Keratinocyte (primary cell): ENCODE results near the gene TMEM38B. TPM values are rescaled to one million over a fixed set of nuclear protein-coding genes. Genes with fewer than 3 reads are reported as not detected.

Experiments
- DNase-seq: peaks from one replicate; pipeline ENCODE4 v3.0.0-alpha.2; 2011; ENCODE audit warnings: low read depth, missing footprints, low spot score
- FAIRE-seq: peaks from 2 replicates; lab custom pipeline; 2011; peaks lifted over from hg19 to GRCh38; lab: Jason Lieb, UNC
- H2AFZ ChIP-seq: 2 replicates; pipeline ENCODE4 v1.6.0; 2012; ENCODE audit warnings: low read length, control low read depth, inconsistent platforms; ENCODE audit not compliant: control insufficient read depth
- H3K27ac ChIP-seq: 2 replicates; pipeline ENCODE4 v1.5.1; 2011; ENCODE audit warnings: low read length; ENCODE audit not compliant: control insufficient read depth, insufficient read depth
- H3K27me3 ChIP-seq: 3 replicates; pipeline ENCODE4 v1.6.0; 2011; ENCODE audit warnings: low read length; ENCODE audit not compliant: control insufficient read depth, insufficient read depth; ENCODE audit errors: extremely low read depth
- H3K36me3 ChIP-seq, 2 experiments: 2 replicates in 1 of 2; 3 replicates in 1 of 2; pipeline ENCODE4 v1.5.1; 2011; ENCODE audit warnings: low read length in 2 of 2, mild to moderate bottlenecking in 1 of 2; ENCODE audit not compliant: control insufficient read depth in 2 of 2, insufficient read depth in 2 of 2; ENCODE audit errors: extremely low read depth in 1 of 2
- H3K4me1 ChIP-seq: 3 replicates; pipeline ENCODE4 v1.5.1; 2011; ENCODE audit warnings: low read length; ENCODE audit not compliant: control insufficient read depth, insufficient read depth; ENCODE audit errors: extremely low read depth
- H3K4me2 ChIP-seq: 3 replicates; pipeline ENCODE4 v1.6.0; 2011; ENCODE audit warnings: low read depth, low read length; ENCODE audit not compliant: control insufficient read depth, insufficient read depth; ENCODE audit errors: extremely low read depth
- H3K4me3 ChIP-seq, 3 experiments: fragments of 200-600 bp in 1 of 3; sonication (generic) in 1 of 3; 2 replicates in 2 of 3; 3 replicates in 1 of 3; pipeline ENCODE4 v1.5.1; 2011 to 2016; ENCODE audit warnings: low read length in 3 of 3, mild to moderate bottlenecking in 3 of 3, control low read depth in 2 of 3, inconsistent platforms in 1 of 3, low read depth in 1 of 3, mixed read lengths in 1 of 3, mixed run types in 1 of 3, moderate library complexity in 1 of 3; ENCODE audit not compliant: control insufficient read depth in 2 of 3, insufficient read depth in 2 of 3; ENCODE audit errors: extremely low read depth in 1 of 3
- H3K79me2 ChIP-seq: 2 replicates; pipeline ENCODE4 v1.6.0; 2012; ENCODE audit warnings: low read length; ENCODE audit not compliant: control insufficient read depth, insufficient read depth
- H3K9ac ChIP-seq: 3 replicates; pipeline ENCODE4 v1.6.0; 2011; ENCODE audit warnings: low read length; ENCODE audit not compliant: control insufficient read depth, insufficient read depth; ENCODE audit errors: extremely low read depth
- H3K9me1 ChIP-seq: 3 replicates; pipeline ENCODE4 v1.6.0; 2011; ENCODE audit warnings: low read length; ENCODE audit not compliant: control insufficient read depth, insufficient read depth; ENCODE audit errors: extremely low read depth
- H3K9me3 ChIP-seq: 2 replicates; pipeline ENCODE4 v1.5.1; 2012; ENCODE audit warnings: low read depth, low read length; ENCODE audit not compliant: control insufficient read depth
- H4K20me1 ChIP-seq: 3 replicates; pipeline ENCODE4 v1.6.0; 2011; ENCODE audit warnings: low read length; ENCODE audit not compliant: control insufficient read depth, insufficient read depth; ENCODE audit errors: extremely low read depth
- EZH2 ChIP-seq: IDR thresholded peaks from one replicate; pipeline ENCODE4 v1.6.1; 2012; ENCODE audit warnings: inconsistent platforms, mild to moderate bottlenecking, low read length, moderate library complexity
- dilution Hi-C: fragments of 300-500 bp; cut with MboI; formaldehyde crosslinking; loops from one replicate; pipeline ENCODE4 v1.7.0; 2020; ENCODE audit warnings: low sequenced_read_pairs; ENCODE audit not compliant: extremely low pct_ligation_motif_present
- polyA plus RNA-seq, 5 experiments: library from polyadenylated mRNA; depleted of rRNA in 3 of 5; stranded (reverse) in 3 of 5; stranded (forward) in 1 of 5; unstranded in 1 of 5; fragments of >200 nt; gene quantifications; 1 replicate in 1 of 5; 2 replicates in 3 of 5; 3 replicates in 1 of 5; pipeline versions ENCODE4 v1.2.1 to v1.2.3, GENCODE V29; 2011 to 2012; ENCODE audit warnings: missing spikeins in 2 of 5, low read depth in 1 of 5, low replicate concordance in 1 of 5
- TF ChIP-seq, protein P1 (sequence below), 3 experiments: IDR thresholded peaks in 1 of 3; conservative IDR thresholded peaks in 1 of 3; optimal IDR thresholded peaks in 1 of 3; 2 replicates in 2 of 3; 3 replicates in 1 of 3; pipeline versions ENCODE3 to v1.5.1; 2011; ENCODE audit warnings: low read length in 3 of 3, mild to moderate bottlenecking in 3 of 3, moderate library complexity in 2 of 3, control low read depth in 1 of 3, inconsistent platforms in 1 of 3; ENCODE audit not compliant: insufficient read depth in 2 of 3; ENCODE audit errors: extremely low read depth in 1 of 3

The TMEM38B gene
- polyA plus RNA-seq, 1 donor (not counting 4 experiments of a cell fraction or from before 2014, with no cell fraction given): 9.8 TPM

- no peaks in the 10 kb centered on the region for H3K4me1 ChIP-seq
- no peak overlapping the region for H2AFZ ChIP-seq
- H3K27me3 ChIP-seq: no peaks in the 10 kb centered on the region
- no peaks in the 10 kb centered on the region for H3K9me3 ChIP-seq
- H3K9ac ChIP-seq: no peak overlapping the region
- dilution Hi-C loops: no loop called here
- no peaks in the 10 kb centered on the region for H3K36me3 ChIP-seq
- FAIRE-seq: no peak
- TF ChIP-seq EZH2: no peak
- TF ChIP-seq, protein P1, sequence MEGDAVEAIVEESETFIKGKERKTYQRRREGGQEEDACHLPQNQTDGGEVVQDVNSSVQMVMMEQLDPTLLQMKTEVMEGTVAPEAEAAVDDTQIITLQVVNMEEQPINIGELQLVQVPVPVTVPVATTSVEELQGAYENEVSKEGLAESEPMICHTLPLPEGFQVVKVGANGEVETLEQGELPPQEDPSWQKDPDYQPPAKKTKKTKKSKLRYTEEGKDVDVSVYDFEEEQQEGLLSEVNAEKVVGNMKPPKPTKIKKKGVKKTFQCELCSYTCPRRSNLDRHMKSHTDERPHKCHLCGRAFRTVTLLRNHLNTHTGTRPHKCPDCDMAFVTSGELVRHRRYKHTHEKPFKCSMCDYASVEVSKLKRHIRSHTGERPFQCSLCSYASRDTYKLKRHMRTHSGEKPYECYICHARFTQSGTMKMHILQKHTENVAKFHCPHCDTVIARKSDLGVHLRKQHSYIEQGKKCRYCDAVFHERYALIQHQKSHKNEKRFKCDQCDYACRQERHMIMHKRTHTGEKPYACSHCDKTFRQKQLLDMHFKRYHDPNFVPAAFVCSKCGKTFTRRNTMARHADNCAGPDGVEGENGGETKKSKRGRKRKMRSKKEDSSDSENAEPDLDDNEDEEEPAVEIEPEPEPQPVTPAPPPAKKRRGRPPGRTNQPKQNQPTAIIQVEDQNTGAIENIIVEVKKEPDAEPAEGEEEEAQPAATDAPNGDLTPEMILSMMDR (optimal IDR thresholded peaks at IDR 0.05 in 1 of 3, IDR thresholded peaks at IDR 0.05 in 1 of 3, conservative IDR thresholded peaks at IDR 0.05 in 1 of 3; ENCODE audit: extremely low read depth in 1 of 3, insufficient read depth in 2 of 3, low read length in 3 of 3): no peak
- H3K27ac ChIP-seq: no peak overlapping the region
- DNase-seq: no peak
- H4K20me1 ChIP-seq: no peaks in the 10 kb centered on the region
- no peak overlapping the region for H3K4me2 ChIP-seq
- no peaks in the 10 kb centered on the region for H3K9me1 ChIP-seq
- H3K4me3 ChIP-seq: no peak overlapping the region
- H3K79me2 ChIP-seq: no peaks in the 10 kb centered on the region
Observed at GRCh38 chr9:105683688-105684275, 10.6 kb upstream of the TMEM38B start.

GRCh38 chr9:105686936-105687335, 7.4 kb upstream of the TMEM38B start:
- H3K4me2 ChIP-seq: no peak overlapping the region
- H2AFZ ChIP-seq: no peak overlapping the region
- H3K9ac ChIP-seq: no peak overlapping the region
- H3K4me3 ChIP-seq: no peak overlapping the region
- no peak for TF ChIP-seq EZH2
- TF ChIP-seq, protein P1 (optimal IDR thresholded peaks at IDR 0.05 in 1 of 3, IDR thresholded peaks at IDR 0.05 in 1 of 3, conservative IDR thresholded peaks at IDR 0.05 in 1 of 3; ENCODE audit: extremely low read depth in 1 of 3, insufficient read depth in 2 of 3, low read length in 3 of 3): no peak
- FAIRE-seq: no peak
- no peaks in the 10 kb centered on the region for H3K4me1 ChIP-seq
- H3K27me3 ChIP-seq: no peaks in the 10 kb centered on the region
- no peaks in the 10 kb centered on the region for H4K20me1 ChIP-seq
- H3K9me3 ChIP-seq: no peaks in the 10 kb centered on the region
- dilution Hi-C loops: no loop called here
- H3K27ac ChIP-seq: no peak overlapping the region
- no peaks in the 10 kb centered on the region for H3K9me1 ChIP-seq
- H3K36me3 ChIP-seq: no peaks in the 10 kb centered on the region
- H3K79me2 ChIP-seq: no peaks in the 10 kb centered on the region
- DNase-seq: no peak
